ENCODE measurements around the gene COG1. TPM values are rescaled to one million over a fixed set of nuclear protein-coding genes. Genes with fewer than 3 reads are reported as not detected.

Gene COG1
- total RNA-seq, 1 donor from 2014 or later = 50.4 TPM

- peaks cover 29% of the 10 kb centered on the region for H3K4me1 Mint-ChIP-seq
- H3K27me3 Mint-ChIP-seq (ENCODE audit: low read depth) = no peaks in the 10 kb centered on the region
- H3K9me3 Mint-ChIP-seq = no peaks in the 10 kb centered on the region
Observed at GRCh38 chr17:73224663-73225305, 31.9 kb downstream of the COG1 start.

GRCh38 chr17:73226556-73227172 is 33.8 kb downstream of the COG1 start:
- Mint-ChIP-seq H3K27ac (peak overlapping the region; percentile 95), H3K9me3 (no peaks in the 10 kb centered on the region)
- TF ChIP-seq, protein P1, sequence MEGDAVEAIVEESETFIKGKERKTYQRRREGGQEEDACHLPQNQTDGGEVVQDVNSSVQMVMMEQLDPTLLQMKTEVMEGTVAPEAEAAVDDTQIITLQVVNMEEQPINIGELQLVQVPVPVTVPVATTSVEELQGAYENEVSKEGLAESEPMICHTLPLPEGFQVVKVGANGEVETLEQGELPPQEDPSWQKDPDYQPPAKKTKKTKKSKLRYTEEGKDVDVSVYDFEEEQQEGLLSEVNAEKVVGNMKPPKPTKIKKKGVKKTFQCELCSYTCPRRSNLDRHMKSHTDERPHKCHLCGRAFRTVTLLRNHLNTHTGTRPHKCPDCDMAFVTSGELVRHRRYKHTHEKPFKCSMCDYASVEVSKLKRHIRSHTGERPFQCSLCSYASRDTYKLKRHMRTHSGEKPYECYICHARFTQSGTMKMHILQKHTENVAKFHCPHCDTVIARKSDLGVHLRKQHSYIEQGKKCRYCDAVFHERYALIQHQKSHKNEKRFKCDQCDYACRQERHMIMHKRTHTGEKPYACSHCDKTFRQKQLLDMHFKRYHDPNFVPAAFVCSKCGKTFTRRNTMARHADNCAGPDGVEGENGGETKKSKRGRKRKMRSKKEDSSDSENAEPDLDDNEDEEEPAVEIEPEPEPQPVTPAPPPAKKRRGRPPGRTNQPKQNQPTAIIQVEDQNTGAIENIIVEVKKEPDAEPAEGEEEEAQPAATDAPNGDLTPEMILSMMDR (IDR thresholded peaks at IDR 0.05; ENCODE audit: unreplicated experiment) = no peak

More at GRCh38 chr17:73224663-73225305, 31.9 kb downstream of the COG1 start:
- peak overlapping the region; percentile 30 for H3K27ac Mint-ChIP-seq
- no peak overlapping the region for H3K4me3 Mint-ChIP-seq
- TF ChIP-seq, protein P1 (IDR thresholded peaks at IDR 0.05; ENCODE audit: unreplicated experiment) = no peak
- H3K36me3 Mint-ChIP-seq = no peaks in the 10 kb centered on the region
- DNase-seq (ENCODE audit: low spot score in 2 of 2, unreplicated experiment in 2 of 2) = no peak

DNA sequence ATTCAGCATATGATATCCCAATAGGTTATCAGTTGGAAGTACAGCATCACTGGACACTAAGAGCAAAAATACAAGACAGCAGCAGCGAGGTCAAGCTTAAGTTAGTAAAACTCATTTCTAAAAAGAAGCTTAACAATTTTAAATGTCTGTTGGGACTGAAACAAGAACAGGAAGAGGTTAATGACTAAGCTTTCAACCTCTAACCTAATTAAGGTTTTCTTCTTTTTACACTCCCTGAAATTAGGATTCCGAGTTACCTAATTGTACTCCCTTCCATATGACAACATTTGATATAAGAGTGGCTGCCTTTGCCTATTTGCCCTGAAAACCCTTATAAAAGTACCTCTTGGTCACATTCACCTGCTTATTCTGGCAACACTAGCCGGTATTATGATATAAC is 34.5 kb downstream of the COG1 start:
- TF ChIP-seq, protein P1 (IDR thresholded peaks at IDR 0.05; ENCODE audit: unreplicated experiment) = no peak
- Mint-ChIP-seq H3K4me1 (peaks cover 44% of the 10 kb centered on the region), H3K9me3 (no peaks in the 10 kb centered on the region), H3K27me3 (ENCODE audit: low read depth) (no peaks in the 10 kb centered on the region), H3K27ac (peak overlapping the region; percentile 95), H3K36me3 (no peaks in the 10 kb centered on the region), H3K4me3 (no peak overlapping the region)
- no peak for DNase-seq (ENCODE audit: low spot score in 2 of 2, unreplicated experiment in 2 of 2)

More at GRCh38 chr17:73226556-73227172, 33.8 kb downstream of the COG1 start:
- H3K4me1 Mint-ChIP-seq = peaks cover 44% of the 10 kb centered on the region
- H3K36me3 Mint-ChIP-seq = no peaks in the 10 kb centered on the region
- no peak for DNase-seq (ENCODE audit: low spot score in 2 of 2, unreplicated experiment in 2 of 2)
- H3K27me3 Mint-ChIP-seq (ENCODE audit: low read depth) = no peaks in the 10 kb centered on the region
- H3K4me3 Mint-ChIP-seq = peak overlapping the region; percentile 5

- peaks cover 47% of the 10 kb centered on the region for H3K4me1 Mint-ChIP-seq
- no peak for DNase-seq (ENCODE audit: low spot score in 2 of 2, unreplicated experiment in 2 of 2)
- no peaks in the 10 kb centered on the region for H3K9me3 Mint-ChIP-seq
- no peaks in the 10 kb centered on the region for H3K36me3 Mint-ChIP-seq
- no peak overlapping the region for H3K27ac Mint-ChIP-seq
- no peak overlapping the region for H3K4me3 Mint-ChIP-seq
- TF ChIP-seq, protein P1 (IDR thresholded peaks at IDR 0.05; ENCODE audit: unreplicated experiment) = no peak
- no peaks in the 10 kb centered on the region for H3K27me3 Mint-ChIP-seq (ENCODE audit: low read depth)
Observed at GRCh38 chr17:73227944-73228343, 35.1 kb downstream of the COG1 start.

DNA sequence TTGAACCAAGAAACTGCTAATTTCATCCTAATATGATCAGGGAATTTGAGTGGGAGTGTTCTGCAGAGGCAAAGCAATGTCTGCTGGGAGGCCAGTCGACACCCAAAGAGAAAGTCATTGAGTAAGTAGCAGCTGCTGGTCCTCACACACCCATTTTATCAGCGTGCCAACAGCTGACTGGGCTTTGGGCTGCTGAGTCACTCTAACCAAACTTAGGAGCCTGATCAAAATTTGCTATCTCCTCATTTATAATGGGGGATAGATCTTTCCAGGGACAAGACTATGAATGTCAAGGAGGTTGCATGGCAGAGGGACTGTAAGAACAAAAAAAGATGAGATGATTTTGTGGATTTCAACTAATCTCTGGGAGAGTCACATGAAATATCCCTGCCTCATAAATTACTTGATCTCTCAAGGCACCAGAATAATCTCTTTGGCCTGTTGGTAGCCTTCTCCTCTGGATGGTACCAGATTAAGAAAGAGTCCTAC is 35.9 kb downstream of the COG1 start:
- Mint-ChIP-seq H3K27ac (no peak overlapping the region), H3K36me3 (no peaks in the 10 kb centered on the region), H3K4me1 (peaks cover 55% of the 10 kb centered on the region), H3K9me3 (no peaks in the 10 kb centered on the region), H3K27me3 (ENCODE audit: low read depth) (no peaks in the 10 kb centered on the region), H3K4me3 (peak overlapping the region; percentile 0)
- TF ChIP-seq, protein P1 (IDR thresholded peaks at IDR 0.05; ENCODE audit: unreplicated experiment) = no peak
- no peak for DNase-seq (ENCODE audit: low spot score in 2 of 2, unreplicated experiment in 2 of 2)

All from mesothelial cell of epicardium (in vitro differentiated cells).